GM12891 (cell line): ENCODE results near the gene HMG20A.

Source experiments
- DNase-seq: peaks from one replicate; pipeline ENCODE4 v3.0.0; 2011; ENCODE audit warnings: low spot score; ENCODE audit not compliant: insufficient read length
- FAIRE-seq: peaks from 2 replicates; lab custom pipeline; 2011; peaks lifted over from hg19 to GRCh38; lab: Jason Lieb, UNC
- PAX5 ChIP-seq: IDR thresholded peaks from 2 replicates; pipeline ENCODE4 v1.6.1; 2011; ENCODE audit warnings: low read length, moderate library complexity, mild to moderate bottlenecking; ENCODE audit not compliant: insufficient read depth, severe bottlenecking
- POLR2A ChIP-seq: IDR thresholded peaks from 2 replicates; pipeline ENCODE4 v1.6.1; 2011; ENCODE audit warnings: low read depth, low read length, control low read depth
- POLR2AphosphoS5 ChIP-seq: IDR thresholded peaks from 2 replicates; pipeline ENCODE4 v1.6.1; 2011; ENCODE audit warnings: low read depth, low read length, control low read depth
- POU2F2 ChIP-seq: IDR thresholded peaks from 2 replicates; pipeline ENCODE4 v1.6.1; 2011; ENCODE audit warnings: low read depth, mild to moderate bottlenecking, control low read depth, low read length, moderate library complexity
- SPI1 ChIP-seq: IDR thresholded peaks from 2 replicates; pipeline ENCODE4 v1.6.1; 2011; ENCODE audit warnings: low read depth, low read length, control low read depth
- TAF1 ChIP-seq: IDR thresholded peaks from 2 replicates; pipeline ENCODE4 v1.6.1; 2011; ENCODE audit warnings: low read depth, low read length, control low read depth

The HMG20A gene

DNA sequence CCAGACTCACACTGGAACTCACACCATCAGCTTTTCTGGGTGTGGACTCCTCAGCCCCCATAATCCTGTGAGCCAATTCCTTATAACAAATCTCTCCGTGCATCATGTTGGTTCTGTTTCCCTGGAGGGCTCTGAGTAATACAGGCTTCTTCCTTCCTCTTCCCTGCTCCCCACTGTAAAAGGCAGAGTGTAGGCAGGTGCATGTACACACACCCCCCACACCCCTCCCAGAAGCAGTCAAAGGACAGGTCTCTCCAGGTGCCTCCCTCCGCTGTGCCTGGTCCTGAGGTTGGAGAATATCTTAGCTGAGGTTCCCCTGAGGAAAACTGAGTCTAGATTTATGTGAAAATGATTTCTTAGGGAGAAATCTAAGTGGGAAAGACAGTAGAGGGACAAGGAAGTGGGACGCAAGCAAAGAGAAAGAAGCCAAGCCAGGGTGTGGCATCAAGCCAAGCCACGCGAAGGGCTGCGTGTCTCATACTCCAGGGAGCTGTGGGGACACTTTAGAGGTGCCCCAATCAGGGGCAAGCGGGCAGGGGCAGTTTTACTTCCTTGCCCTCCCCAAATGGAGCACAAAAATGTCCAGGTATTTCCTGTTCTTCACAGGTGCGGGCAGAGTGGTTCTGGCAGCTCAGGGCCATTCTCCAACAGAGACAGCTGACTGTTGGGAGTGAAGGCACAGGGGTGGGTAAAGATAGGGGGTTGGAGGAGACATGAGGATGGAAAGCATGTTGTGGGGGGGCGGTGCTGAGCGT is 86.6 kb downstream of the HMG20A start:
- no peak for TF ChIP-seq POLR2AphosphoS5
- TF ChIP-seq PAX5: no peak
- TF ChIP-seq TAF1: no peak
- TF ChIP-seq SPI1: no peak
- no peak for TF ChIP-seq POLR2A
- no peak for TF ChIP-seq POU2F2
- FAIRE-seq (no peak), DNase-seq (no peak)

DNA sequence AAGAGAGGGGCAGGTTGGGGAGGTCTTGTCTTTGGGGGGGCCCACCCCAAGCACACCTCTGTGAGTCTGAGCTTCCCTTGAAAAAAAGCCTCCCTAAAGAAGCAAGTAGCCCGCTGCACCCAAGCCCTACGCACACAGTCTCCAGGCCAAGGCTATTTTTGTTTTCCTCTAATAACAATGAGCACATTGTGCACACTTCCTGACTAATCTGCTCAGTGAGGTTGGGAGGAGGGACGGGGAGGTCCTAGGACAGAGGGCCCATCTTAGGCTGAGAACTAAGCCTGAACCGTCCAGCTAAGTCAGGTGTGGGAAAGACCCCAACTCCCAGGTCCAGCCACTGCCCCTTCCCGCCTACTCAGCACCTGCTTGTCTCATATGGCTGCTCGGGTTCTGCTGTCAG is 87.2 kb downstream of the HMG20A start:
- TF ChIP-seq POLR2A (no peak), POU2F2 (no peak), SPI1 (no peak), POLR2AphosphoS5 (no peak), PAX5 (no peak), TAF1 (no peak)
- FAIRE-seq (peak; percentile 76), DNase-seq (no peak)

DNA sequence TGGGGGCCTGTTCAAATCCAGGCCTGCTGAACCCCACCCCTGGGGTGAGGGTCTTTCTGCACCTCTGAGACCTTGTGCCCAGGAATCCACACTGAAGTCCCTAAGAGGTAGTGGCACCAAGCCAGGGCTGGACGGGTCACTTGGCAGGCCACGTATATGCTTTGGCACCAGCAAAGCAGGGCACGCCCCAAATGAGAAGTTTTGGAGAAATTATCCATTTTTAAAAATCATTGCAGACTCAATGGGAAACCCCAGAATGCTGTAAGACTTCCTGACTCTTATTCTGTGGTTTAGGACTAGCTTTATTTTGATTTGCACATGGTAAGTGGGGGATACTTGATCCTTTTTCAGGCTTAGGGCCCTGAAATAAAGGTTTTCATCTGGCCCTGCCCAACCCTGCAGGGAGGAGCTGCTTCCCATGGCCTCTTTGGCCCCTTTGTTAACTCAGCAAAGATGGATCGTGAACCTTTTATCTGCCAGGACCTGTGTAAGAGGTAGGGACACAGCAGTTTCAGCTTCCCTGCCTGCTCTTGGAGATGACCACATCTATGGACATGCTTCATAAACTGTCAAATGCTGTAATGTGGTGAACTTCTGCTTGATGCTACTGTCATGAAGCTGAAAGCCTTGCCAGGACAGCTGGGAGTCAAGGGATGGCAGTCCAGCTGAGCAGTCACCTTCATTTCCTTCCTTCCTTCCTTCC is 88.0 kb downstream of the HMG20A start:
- DNase-seq (no peak), FAIRE-seq (peak; percentile 73)

DNA sequence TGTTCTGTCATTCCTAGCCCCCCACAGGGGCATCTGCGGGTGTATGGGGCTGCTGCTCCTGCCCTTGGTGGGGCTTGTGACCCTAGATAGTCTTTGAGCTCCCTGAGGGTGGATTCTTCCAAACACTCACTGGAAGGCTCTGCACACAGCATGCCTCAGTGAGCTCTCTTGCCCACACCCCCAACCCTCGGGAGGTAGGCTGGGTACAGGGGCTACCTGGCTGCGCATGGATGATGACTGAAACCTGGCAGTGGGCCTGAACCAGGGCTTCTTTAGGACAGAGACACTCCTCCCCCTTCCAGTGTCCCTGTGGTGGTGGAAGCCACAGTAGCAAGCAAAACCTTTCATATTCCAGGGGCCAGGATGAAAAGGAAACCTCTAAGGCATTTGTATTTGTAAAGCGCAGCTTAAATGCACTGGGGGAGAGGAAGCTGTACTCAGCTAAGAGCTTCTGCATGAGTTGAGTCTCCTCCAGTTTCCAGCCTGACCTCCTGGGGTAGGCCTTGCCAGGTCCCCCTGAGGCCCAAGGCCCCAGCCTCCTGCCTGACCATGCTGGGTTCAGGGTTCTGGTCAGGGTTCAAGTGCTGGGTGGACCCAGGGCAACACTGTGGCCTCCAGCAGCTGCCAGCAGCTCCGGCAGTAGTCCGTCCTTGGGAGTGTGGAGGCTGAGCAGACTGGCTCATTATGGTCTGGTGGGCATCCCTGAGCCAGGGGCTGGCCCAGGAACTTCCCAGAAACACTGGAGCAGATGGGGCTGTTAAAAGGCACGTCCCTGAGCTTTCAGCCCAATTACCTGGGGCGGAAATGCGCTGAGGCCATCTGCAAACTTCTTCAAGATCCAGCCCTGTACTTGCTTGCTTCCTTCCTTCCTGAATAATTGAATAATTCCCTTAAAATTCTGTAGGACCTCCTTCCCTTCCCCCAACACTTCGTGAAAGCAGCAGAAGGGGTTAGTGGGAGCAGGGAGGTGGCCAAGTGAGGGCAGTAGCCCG is 89.7 kb downstream of the HMG20A start:
- no peak for TF ChIP-seq SPI1
- no peak for TF ChIP-seq TAF1
- TF ChIP-seq PAX5: no peak
- no peak for TF ChIP-seq POLR2A
- no peak for TF ChIP-seq POLR2AphosphoS5
- TF ChIP-seq POU2F2: no peak
- FAIRE-seq (no peak), DNase-seq (no peak)

More for the DNA sequence above, 88.0 kb downstream of the HMG20A start:
- no peak for TF ChIP-seq POLR2AphosphoS5
- TF ChIP-seq POU2F2: no peak
- no peak for TF ChIP-seq SPI1
- TF ChIP-seq POLR2A: no peak
- no peak for TF ChIP-seq PAX5
- no peak for TF ChIP-seq TAF1

DNA sequence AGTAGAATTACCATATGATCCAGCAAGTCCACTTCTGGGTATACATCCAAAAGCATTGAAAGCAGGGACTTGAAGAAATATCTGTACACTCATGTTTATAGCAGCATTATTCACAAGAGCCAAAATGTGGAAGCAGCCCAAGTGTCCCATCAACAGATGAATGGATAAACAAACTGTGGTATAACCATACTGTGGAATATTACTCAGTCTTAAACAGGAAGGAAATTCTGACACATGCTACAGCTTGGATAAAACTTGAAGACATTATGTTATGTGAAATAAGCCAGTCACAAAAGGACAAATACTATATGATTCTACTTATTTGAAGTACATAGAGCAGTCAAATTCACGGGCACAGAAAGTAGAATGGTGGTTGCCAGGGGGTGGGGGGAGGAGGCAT is 91.2 kb downstream of the HMG20A start:
- TF ChIP-seq SPI1 (no peak), TAF1 (no peak), POU2F2 (no peak), PAX5 (no peak), POLR2AphosphoS5 (no peak), POLR2A (no peak)
- FAIRE-seq: no peak
- no peak for DNase-seq

DNA sequence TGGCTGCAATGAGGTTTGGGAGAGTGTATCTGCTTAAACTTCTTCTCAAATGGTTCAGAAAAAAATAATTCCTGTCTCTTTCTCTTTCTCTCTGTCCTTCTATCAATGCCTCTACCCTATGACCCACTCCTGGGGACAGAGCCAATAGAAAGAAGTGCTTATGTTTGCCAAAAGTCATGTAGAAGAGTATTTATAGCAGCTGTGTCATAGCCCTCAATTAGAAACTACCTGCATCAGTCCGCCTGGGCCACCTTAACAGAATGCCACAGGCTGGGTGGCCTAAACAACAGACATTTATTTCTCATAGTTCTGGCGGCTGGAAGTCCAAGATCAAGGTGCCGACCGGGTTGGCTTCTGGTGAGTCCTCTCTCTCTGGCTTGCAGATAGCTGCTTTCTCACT is 92.5 kb downstream of the HMG20A start:
- FAIRE-seq: no peak
- no peak for TF ChIP-seq TAF1
- no peak for TF ChIP-seq POU2F2
- DNase-seq: no peak

DNA sequence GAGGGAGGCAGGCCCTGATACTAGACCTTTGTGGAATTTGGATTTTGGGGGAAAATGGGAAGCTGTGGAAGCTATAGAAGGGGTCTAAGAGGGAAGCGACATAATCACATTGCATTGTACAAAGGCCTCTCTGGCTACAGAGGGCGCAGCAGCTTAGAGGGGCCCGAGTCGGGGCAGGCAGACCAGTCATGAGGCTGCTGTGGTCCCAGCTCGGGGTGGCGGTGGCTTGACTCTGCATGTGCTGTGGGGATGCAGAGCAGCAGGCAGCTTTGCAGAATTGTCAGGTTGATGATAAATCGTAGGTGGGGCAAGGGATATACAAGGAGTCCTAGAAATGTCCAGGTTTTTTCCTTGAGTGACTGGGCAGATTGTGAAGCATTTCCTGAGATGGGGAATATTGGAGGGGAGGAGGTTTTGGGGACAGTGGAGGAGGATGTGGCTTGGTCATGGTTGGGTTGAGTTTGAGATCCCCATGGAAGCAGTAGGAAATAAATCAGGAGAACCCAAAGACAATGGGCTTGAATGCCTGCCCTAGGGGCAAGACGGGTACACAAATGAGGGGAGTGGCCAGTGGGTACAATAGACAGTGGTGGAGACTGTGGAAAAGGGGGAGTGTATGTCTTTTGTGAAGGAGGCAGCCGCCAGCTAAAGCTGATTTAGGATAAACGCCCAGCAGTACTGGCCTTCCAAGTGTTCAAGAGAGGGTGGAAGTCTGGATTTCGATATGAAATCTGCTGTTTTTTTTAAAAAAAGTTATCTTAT is 94.1 kb downstream of the HMG20A start:
- DNase-seq: no peak
- no peak for FAIRE-seq
- TF ChIP-seq POLR2AphosphoS5: no peak
- TF ChIP-seq POLR2A: no peak
- no peak for TF ChIP-seq PAX5
- TF ChIP-seq TAF1: no peak
- no peak for TF ChIP-seq POU2F2
- no peak for TF ChIP-seq SPI1

DNA sequence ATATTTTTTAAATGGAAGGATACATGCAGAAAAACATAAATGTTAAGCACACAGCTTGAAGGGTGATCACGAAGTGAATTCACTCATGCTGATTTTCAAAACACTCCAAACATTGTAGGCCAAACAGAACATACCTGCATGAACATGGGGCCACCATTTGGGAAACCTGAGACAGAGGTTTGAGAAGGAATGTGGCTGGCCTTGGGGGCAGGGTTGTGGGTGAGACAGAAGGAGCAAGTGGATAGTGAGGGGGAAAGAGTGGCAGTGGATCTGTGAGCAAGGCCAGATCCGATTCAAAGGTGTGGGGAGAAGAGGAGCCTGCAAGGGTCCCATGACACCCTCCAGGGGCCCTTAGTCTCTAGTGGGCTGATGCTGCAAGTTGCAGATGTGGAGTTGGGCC is 94.9 kb downstream of the HMG20A start:
- FAIRE-seq (no peak), DNase-seq (no peak)
- TF ChIP-seq PAX5 (no peak), POLR2AphosphoS5 (no peak), TAF1 (no peak), SPI1 (no peak), POLR2A (no peak), POU2F2 (no peak)
